Pancreas (tissue), 10 donors: ENCODE data around the gene ZNF154. TPM values are rescaled to one million over a fixed set of nuclear protein-coding genes. Genes with fewer than 3 reads are reported as not detected.

Experiments
- ATAC-seq, 4 donors: fragments of 200-7000 bp; cut with Tn5 transposase; one replicate each; pipeline versions ENCODE4 v1.8.0 to v1.9.1; 2020; ENCODE audit warnings: mild to moderate bottlenecking in 4 of 4, moderate library complexity in 4 of 4
- DNase-seq, 6 donors: peaks; one replicate each; pipeline ENCODE4 v3.0.0-alpha.2; 2020
- FAIRE-seq: peaks from 2 replicates; lab custom pipeline; 2012; peaks lifted over from hg19 to GRCh38; lab: Jason Lieb, UNC
- H3K27ac ChIP-seq, 4 donors: fragments of 200-600 bp; sonication (generic); 1 replicate in 3 of 4; 2 replicates in 1 of 4; pipeline versions ENCODE4 v1.5.0 to v1.8.0; 2020
- H3K27me3 ChIP-seq, 4 donors: fragments of 200-600 bp; one replicate each; pipeline ENCODE4 v1.8.0; 2021
- H3K36me3 ChIP-seq, 3 donors: fragments of 200-600 bp; sonication (generic) in 1 of 3; one replicate each; pipeline versions ENCODE4 v1.5.0 to v1.8.0; 2020 to 2021
- H3K4me1 ChIP-seq, 3 donors: fragments of 200-600 bp; one replicate each; pipeline ENCODE4 v1.8.0; 2021
- H3K4me3 ChIP-seq, 4 donors: fragments of 200-600 bp; sonication (generic) in 2 of 4; one replicate each; pipeline versions ENCODE4 v1.5.0 to v1.8.0; 2020 to 2021
- H3K9me3 ChIP-seq, 4 donors: fragments of 200-600 bp; one replicate each; pipeline ENCODE4 v1.8.0; 2021
- WGBS, 2 donors: extraction: QIAGEN DNeasy Blood & Tissue Kit; methylation state at CpG; one replicate each; pipeline ENCODE4 v1.1.7; 2013; 5-methylcytosine and 5-hydroxymethylcytosine counted together
- intact Hi-C, 3 donors: fragments of 100-400 bp; cut with DNase I; formaldehyde crosslinking; loops; one replicate each; pipeline versions ENCODE4 v1.11.1 to v1.14.2; 2022
- polyA plus RNA-seq, 2 donors: library from polyadenylated mRNA; stranded (reverse); fragments of 200-250 nt; gene quantifications; one replicate each; pipeline ENCODE4 v1.2.3, GENCODE V29; 2013
- total RNA-seq, 6 donors: library from RNA; stranded (reverse); fragmentation: NEBNext Ultra II Directional in 4 of 6; extraction: Animal tissue kit (Norgen Biotek cat#: 25700) in 4 of 6; gene quantifications; one replicate each; pipeline versions ENCODE4 v1.2.1 to v1.2.4, GENCODE V29; 2021 to 2023
- TF ChIP-seq, protein P1 (sequence below), 4 donors: fragments of 200-600 bp; sonication (generic) in 3 of 4; IDR thresholded peaks; one replicate each; pipeline versions ENCODE4 v1.5.0 to v1.8.0; 2021; ENCODE audit warnings: antibody characterized with exemption in 4 of 4
- donor health status: healthy with polysubstance abuse.
- donor health status: DM: no; HTN: no; CAD: no; lungs with moderate emphysema.
- donor health status: DM: no; HTN: no; CAD: no.
- donor health status: control.
- donor health status: control.
- donor health status: Bipolar disorder and iron deficiency.
- donor health status: DM: yes; HTN: yes; CAD: no.
- donor health status: DM: no; HTN: no; CAD: no.
- donor health status: DM: no; HTN: no; CAD: no.
- donor health status: DM: yes; HTN: yes; CAD: no.

ZNF154 gene
- total and polyA plus RNA-seq, 8 donors: 1.5 to 4.6 (median 2.4) TPM

DNA sequence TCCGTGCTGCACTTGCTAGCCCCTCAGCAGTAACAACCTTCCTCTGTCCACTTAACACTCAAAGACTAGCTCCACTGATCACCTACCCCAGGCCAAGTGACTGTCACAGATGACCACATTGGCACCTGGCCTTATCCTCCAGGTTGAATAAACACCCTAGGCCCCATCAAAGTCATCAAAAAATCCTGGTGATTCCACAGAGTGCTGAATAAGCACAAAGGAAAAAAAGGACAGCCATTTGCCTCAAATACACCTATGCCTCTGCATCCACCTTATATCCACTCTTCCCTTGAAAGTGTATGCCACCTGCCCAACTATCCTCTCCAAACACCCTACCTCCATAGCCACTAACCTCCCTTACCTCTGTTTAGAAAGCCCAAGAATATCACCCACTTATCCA, 2.7 kb downstream of the ZNF154 start:
- FAIRE-seq (no peak), ATAC-seq (no peak), DNase-seq (no peak)
- TF ChIP-seq, protein P1, sequence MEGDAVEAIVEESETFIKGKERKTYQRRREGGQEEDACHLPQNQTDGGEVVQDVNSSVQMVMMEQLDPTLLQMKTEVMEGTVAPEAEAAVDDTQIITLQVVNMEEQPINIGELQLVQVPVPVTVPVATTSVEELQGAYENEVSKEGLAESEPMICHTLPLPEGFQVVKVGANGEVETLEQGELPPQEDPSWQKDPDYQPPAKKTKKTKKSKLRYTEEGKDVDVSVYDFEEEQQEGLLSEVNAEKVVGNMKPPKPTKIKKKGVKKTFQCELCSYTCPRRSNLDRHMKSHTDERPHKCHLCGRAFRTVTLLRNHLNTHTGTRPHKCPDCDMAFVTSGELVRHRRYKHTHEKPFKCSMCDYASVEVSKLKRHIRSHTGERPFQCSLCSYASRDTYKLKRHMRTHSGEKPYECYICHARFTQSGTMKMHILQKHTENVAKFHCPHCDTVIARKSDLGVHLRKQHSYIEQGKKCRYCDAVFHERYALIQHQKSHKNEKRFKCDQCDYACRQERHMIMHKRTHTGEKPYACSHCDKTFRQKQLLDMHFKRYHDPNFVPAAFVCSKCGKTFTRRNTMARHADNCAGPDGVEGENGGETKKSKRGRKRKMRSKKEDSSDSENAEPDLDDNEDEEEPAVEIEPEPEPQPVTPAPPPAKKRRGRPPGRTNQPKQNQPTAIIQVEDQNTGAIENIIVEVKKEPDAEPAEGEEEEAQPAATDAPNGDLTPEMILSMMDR (IDR thresholded peaks at IDR 0.05): no peak
- WGBS, 2 donors: 94 to 100% methylated on average over 1 of the region's 1 CpG
- Histone ChIP-seq H3K9me3 (no peaks in the 10 kb centered on the region), H3K4me3 (no peak overlapping the region), H3K27ac (no peak overlapping the region), H3K4me1 (no peaks in the 10 kb centered on the region), H3K36me3 (peaks cover 0 to 7% (median 0%) of the 10 kb centered on the region in 3 donors), H3K27me3 (no peaks in the 10 kb centered on the region)
- intact Hi-C loops: no loop called here

DNA sequence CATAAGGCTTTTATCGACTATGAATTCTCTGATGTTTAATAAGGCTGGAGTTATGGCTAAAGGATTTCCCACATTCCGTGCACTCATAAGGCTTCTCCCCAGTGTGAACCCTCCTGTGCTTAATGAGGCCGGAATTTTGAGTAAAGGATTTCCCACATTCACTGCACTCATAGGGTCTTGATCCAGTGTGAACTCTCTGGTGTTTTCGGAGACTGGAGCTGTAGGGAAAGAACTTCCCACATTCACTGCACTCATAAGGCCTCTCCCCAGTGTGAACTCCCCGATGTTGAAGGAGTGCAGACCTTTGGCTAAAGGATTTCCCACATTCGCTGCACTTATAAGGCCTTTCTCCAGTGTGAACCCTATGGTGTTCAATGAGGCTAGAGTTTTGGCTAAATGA, 7.4 kb downstream of the ZNF154 start:
- no peak overlapping the region for H3K27ac ChIP-seq
- no peak for FAIRE-seq
- H3K4me1 ChIP-seq: no peaks in the 10 kb centered on the region
- WGBS, 2 donors: 96% methylated on average over 6 of the region's 6 CpGs
- no peaks in the 10 kb centered on the region for H3K27me3 ChIP-seq
- no peak overlapping the region for H3K4me3 ChIP-seq
- ATAC-seq: no peak
- intact Hi-C loops: no loop called here
- no peak for DNase-seq
- H3K9me3 ChIP-seq: no peaks in the 10 kb centered on the region
- TF ChIP-seq, protein P1 (IDR thresholded peaks at IDR 0.05): no peak
- H3K36me3 ChIP-seq: peaks cover 0 to 7% (median 0%) of the 10 kb centered on the region in 3 donors

GRCh38 chr19:57689750-57690149, 19.3 kb downstream of the ZNF154 start:
- WGBS, 2 donors: 89 to 95% methylated on average over 3 of the region's 3 CpGs
- intact Hi-C loops: no loop called here
- Histone ChIP-seq H3K4me1 (no peaks in the 10 kb centered on the region), H3K27ac (no peak overlapping the region), H3K36me3 (peaks cover 4 to 19% (median 10%) of the 10 kb centered on the region in 3 donors), H3K27me3 (no peaks in the 10 kb centered on the region), H3K9me3 (peaks cover 0 to 9% (median 1%) of the 10 kb centered on the region in 4 donors), H3K4me3 (no peak overlapping the region)
- no peak for ATAC-seq
- no peak for DNase-seq
- FAIRE-seq: no peak
- TF ChIP-seq, protein P1 (IDR thresholded peaks at IDR 0.05): no peak

- Histone ChIP-seq H3K27me3 (no peaks in the 10 kb centered on the region), H3K36me3 (peaks cover 4 to 19% (median 10%) of the 10 kb centered on the region in 3 donors), H3K27ac (no peak overlapping the region), H3K4me3 (no peak overlapping the region), H3K4me1 (peaks cover 0 to 2% (median under 1%) of the 10 kb centered on the region in 3 donors), H3K9me3 (peaks cover 0 to 9% (median 1%) of the 10 kb centered on the region in 4 donors)
- 96 to 98% methylated on average over 6 of the region's 6 CpGs for whole genome bisulfite sequencing, 2 donors
- DNase-seq: no peak
- no peak for ATAC-seq
- TF ChIP-seq, protein P1 (IDR thresholded peaks at IDR 0.05): no peak
- intact Hi-C loops: no loop called here
- FAIRE-seq: no peak
Observed at GRCh38 chr19:57688011-57688763, 20.8 kb downstream of the ZNF154 start.
